CD1c-positive myeloid dendritic cell (primary cell): Measurements from ENCODE around the gene TTC9.

Source experiments
- DNase-seq: peaks from one replicate; pipeline ENCODE4 v3.0.0-alpha.2; 2016; ENCODE audit errors: extremely low spot score

The TTC9 gene

GRCh38 chr14:70641548-70642302, at the start of gene TTC9:
Gene TTC9 (plus strand): TSS chr14:70641916. CDS start chr14:70642130, 214 bp downstream.
- DNase-seq: peak; percentile 24

- no peak for DNase-seq
Measured at GRCh38 chr14:70594461-70594860, 47.3 kb upstream of the TTC9 start.

- no peak for DNase-seq
Measured at GRCh38 chr14:70595443-70596185, 46.1 kb upstream of the TTC9 start.

DNA sequence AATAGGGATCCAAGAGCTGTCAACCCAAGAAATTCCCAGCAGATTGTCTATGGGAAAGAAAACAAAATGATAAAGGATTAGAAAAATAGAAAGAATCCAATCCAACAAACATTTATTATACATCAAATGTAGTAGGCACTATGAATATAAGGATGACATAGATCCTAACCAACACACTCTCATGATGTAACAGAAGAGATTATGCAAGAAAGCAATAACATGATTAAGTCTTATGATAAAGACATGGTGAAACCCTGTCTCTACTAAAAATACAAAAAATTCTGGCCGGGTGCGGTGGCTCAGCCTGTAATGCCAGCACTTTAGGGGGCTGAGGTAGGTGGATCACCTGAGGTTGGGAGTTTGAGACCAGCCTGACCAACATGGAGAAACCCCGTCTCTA, 44.0 kb upstream of the TTC9 start:
- no peak for DNase-seq

DNA sequence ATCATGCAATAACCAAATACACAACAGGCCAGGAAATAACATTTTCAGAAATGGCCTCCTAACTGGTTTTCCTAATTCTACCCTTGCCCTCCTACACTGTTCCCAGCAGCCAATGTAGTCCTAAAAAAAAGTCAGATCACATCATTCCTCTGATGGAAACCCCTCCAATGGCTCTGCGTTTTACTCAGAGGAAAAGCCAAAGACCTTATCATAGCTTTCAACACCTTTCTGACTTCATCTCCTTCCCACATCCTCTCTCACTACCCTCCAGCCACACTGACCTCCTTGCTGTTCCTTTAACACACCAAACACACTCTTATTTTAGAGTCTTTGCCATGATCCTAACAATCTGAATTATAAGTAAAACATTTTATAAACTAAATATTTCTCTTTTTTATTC, 42.4 kb upstream of the TTC9 start:
- DNase-seq: peak; percentile 1

- peak; percentile 93 for DNase-seq
Measured at GRCh38 chr14:70600382-70601157, 41.1 kb upstream of the TTC9 start, which contains the start of gene MED6. Gene MED6 (minus strand): TSS chr14:70600655. CDS start chr14:70600637, 18 bp downstream.

GRCh38 chr14:70601162-70601561, 40.6 kb upstream of the TTC9 start:
- DNase-seq: no peak

DNA sequence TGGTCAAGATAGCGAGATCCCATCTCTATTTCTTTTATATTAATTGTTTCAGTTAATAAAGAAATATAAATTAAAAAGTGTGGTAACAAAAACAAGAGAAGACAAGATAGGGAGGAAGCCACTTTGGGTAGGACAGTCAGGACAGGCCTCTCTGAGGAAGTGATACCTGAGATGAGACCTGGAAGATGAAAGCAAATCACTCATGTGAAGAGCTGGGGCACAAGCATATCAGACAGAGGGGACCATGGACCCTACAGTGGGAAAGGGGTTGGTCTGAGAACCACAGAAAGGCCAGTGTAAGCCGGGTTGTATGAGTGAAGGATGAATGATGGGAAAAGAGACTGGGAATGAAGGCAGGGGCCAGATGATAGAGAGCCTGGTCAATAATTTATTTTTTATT, 39.5 kb upstream of the TTC9 start:
- no peak for DNase-seq

- DNase-seq: no peak
Measured at GRCh38 chr14:70611216-70611615, 30.5 kb upstream of the TTC9 start.

DNA sequence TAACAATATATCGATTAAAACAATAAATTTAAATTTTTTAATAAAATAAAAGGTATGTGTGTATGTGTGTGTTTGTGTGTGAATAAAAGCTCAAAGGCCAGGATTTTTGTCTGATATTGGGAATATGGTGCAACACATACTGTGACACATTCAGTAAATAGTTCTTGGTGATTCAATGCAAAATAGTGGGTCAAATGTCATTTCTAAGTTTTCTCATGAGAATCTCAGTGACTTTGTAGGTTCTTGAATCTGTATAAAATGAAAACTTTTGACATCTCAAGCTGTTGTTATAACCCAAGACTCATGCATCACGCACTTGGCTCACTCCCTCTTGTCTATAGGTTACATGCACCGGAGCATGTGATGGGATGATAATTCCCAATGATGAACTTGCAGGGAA, 25.1 kb upstream of the TTC9 start:
- DNase-seq: no peak

DNA sequence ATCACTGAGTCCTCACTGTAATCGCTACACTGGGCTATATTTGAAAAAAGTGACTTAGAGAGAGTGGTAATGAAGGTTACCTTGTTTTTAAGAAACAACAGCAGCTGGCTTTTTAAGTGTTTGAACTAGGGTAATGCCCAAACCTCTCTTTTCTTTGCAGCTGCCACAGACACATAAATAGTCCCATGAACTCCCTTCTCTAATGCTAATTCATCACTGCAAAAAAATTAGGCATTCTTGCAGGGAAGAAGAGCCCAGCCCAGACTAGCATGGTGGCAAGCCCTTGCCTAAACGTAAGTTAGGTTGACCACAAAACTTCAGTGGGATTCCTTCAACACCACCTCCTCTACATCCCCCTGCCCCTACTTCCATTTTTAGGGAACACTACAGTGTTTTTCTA, 23.4 kb upstream of the TTC9 start:
- no peak for DNase-seq

DNA sequence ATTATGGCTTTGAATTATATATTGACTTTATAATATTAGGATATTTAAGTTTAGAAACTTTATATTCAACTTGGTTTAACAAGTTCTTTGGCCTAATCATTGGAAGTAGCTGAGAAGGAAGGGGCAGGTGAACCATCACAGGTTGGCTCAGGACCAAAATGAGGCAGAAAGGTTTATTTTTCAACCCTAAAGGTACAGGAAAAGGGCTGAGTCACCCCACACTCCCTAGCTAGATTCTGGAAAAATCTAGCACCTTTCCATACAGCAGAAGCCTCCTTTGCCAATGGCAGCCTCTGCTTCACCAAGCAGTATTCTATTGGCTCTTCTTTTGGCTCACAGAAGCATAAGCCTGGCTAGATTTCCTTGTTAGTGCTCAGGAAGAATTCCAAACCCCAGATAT, 22.0 kb upstream of the TTC9 start:
- DNase-seq: no peak

DNA sequence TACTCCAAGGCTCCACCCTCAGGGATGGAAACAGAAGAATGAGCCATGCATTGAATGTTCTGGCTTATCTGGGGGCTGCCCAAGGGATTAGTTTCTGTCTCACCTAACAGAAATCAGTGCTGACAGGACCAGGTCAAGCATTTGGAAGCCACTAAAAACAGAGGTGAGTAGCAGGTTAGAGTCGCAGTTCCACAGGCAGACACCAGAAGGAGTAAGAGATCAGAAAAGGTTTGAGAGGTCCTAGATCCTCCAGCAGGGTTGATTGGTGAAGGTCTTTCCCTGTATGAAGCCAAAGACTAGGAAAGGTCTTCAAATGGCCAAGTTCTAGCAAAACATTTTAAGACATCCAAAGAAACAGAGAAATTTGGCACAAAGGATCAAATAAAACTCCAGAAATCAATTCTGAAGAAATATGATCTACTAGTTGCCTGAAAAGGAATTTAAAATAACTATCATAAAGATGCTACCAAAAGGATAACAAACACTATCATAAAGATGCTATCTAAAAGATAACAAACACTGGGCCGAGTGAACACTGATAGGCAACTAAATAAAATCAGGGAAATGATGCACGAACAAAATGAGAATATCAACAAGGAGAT, 19.5 kb upstream of the TTC9 start:
- DNase-seq: peak; percentile 54

GRCh38 chr14:70624972-70625371, 16.7 kb upstream of the TTC9 start:
- DNase-seq: no peak

- no peak for DNase-seq
Measured at GRCh38 chr14:70631948-70632347, 9.8 kb upstream of the TTC9 start.

DNA sequence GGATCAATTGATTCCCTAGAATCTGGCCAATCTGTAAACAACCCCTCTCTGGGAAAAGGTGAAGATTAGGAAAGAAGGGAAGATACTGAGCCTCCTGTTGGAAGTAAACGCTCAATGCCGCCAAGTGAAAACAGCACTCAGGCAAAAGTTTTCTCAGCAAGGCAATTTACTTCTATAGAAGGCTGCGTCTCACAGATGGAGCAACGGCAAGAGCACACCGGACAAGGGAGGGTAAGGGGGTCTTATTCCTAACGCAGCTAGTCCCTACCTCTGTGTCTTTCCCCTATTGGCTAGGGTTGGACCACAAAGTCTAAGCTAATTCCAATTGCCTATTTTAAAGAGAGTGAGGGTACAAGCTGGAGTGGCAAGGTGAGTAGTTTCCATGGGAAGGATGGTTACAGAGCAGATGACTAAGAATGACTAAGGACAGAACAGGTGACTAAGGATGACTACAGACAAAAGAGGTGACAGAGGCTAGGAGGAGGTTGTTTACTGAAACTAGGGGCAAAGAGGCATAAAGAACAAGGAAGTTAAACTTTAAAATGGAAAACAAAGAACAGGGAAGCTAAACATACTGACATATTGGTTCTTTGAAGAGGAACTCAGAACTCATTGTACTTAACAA, 5.6 kb upstream of the TTC9 start:
- DNase-seq: peak; percentile 12

GRCh38 chr14:70638416-70638815, 3.3 kb upstream of the TTC9 start:
- DNase-seq: no peak

DNA sequence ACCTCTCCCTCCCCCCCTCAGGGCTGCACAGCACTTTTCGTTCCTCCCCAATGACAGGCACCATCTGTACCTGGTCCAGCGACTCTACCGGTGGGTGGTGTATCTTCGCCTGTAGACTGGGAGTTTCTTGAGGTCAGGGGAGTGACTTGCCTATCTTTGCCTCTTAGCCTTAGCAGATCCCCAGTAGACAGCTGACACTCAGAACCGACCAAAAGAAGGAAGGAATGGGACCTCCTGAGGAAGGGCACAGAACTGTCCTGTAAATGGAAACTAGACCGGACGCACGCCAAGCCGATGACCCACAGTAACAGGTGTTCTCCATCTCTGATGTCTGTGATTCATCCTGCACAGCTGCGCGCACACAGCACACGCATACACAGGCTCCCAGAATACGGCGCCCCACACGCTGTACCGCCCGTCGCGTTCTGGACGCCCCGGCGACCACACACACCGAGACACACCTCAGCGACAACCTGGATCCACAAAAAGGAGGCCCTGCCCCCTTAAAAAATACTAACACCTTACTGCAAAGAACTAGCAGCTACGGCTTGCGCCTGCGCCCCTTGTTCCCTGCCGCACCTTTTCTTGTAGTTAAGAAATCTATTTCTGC, 673 bp upstream of the TTC9 start:
- peak; percentile 26 for DNase-seq

DNA sequence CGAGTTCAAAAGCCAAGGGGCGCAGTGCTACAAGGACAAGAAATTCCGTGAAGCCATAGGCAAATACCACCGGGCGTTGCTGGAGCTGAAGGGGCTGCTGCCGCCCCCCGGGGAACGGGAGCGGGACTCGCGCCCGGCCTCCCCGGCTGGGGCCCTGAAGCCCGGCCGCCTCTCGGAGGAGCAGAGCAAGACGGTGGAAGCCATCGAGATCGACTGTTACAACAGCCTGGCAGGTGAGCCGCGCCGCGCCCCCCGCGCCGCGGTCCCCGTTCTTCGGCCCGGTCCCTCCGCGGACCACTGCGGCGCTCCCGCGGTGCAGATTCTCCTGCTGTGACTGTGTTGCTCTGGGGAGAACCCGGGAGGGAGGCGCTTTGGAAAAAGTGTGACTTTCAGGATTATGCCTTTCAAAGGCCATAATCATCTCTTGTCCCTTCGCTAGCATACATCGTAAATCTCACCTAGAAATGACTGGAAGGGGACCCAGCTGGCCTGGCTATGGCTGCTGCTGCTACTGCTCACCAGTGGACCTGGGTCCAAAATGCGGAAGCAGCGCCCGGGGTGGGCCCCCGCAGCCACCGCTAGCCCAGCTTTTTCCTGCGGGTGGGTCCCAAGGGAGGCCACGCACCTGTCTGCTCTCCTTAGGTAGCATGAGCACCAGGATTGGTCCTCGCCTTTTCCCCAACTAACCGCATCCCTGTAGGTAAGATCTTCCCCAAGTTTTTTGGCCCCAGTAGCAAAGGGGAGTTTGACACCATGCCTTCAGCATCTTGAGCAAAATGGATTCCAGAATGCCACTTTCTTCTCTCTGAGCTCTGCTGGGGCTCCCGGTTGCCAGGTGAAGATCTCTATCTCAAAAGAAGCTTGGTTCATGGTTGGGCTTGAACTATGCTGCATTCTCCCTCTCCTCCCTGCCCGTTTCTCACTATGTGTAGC, 853 bp downstream of the TTC9 start:
- DNase-seq: peak; percentile 12

DNA sequence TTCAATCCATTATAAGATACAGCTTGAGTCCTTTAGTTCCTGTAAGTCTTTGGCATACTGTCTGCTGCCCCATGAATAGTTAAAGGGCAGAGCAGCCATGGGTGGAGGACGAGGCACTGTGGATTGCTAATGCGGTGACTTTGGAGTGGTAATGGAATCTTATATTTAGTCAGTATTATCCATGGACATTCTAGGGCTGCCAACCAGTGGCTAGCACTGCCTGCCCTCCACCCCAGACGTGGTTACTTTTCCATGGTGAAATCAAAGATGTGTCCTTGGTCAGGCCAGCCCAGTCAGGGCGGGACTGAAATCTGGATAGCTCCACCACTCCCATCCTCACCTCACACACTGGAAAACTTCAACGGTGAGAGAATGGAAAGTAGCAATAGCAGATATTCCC, 2.3 kb downstream of the TTC9 start:
- no peak for DNase-seq
